CD4-positive, alpha-beta memory T cell (primary cell): ENCODE results near the gene ITGAD. TPM values are rescaled to one million over a fixed set of nuclear protein-coding genes. Genes with fewer than 3 reads are reported as not detected.

Experiments used
- CTCF ChIA-PET: fragments of 350-600 bp; sonication (Branson Sonifier 250); formaldehyde crosslinking; loops from one replicate; lab custom pipeline; 2021; ENCODE audit warnings: inconsistent platforms; ENCODE audit not compliant: partially characterized antibody; lab: Charles Lee
- POLR2A ChIA-PET: fragments of 350-600 bp; sonication (Branson Sonifier 250); formaldehyde crosslinking; loops from one replicate; lab custom pipeline; 2021; ENCODE audit not compliant: partially characterized antibody; lab: Charles Lee
- DNase-seq, 5 donors: peaks; one replicate each; pipeline versions ENCODE4 v3.0.0 to v3.0.0-alpha.2; 2020 to 2022; ENCODE audit warnings: mixed read lengths in 1 of 5
- H3K27ac ChIP-seq: one replicate; pipeline ENCODE4 v1.7.0; 2013; ENCODE audit warnings: low read depth, low read length
- H3K27me3 ChIP-seq: 2 replicates; pipeline ENCODE4 v1.7.0; 2013; ENCODE audit warnings: mild to moderate bottlenecking, low read length, moderate library complexity; ENCODE audit not compliant: insufficient read depth
- H3K36me3 ChIP-seq: 2 replicates; pipeline ENCODE4 v1.7.0; 2013; ENCODE audit warnings: mild to moderate bottlenecking, low read length, moderate library complexity; ENCODE audit not compliant: insufficient read depth
- H3K4me1 ChIP-seq: 2 replicates; pipeline ENCODE4 v1.7.0; 2013; ENCODE audit warnings: mild to moderate bottlenecking, low read length, moderate library complexity; ENCODE audit not compliant: insufficient read depth
- H3K4me3 ChIP-seq, 2 donors: one replicate each; pipeline ENCODE4 v1.7.0; 2013; ENCODE audit warnings: low read length in 2 of 2, mild to moderate bottlenecking in 1 of 2
- H3K9me3 ChIP-seq, 2 donors: one replicate each; pipeline ENCODE4 v1.7.0; 2013; ENCODE audit warnings: low read length in 2 of 2, control low read depth in 1 of 2; ENCODE audit not compliant: control insufficient read depth in 1 of 2
- H3K27ac Mint-ChIP-seq, 7 donors: one replicate each; pipeline ENCODE4 v1.8.0; 2020 to 2021; ENCODE audit warnings: mixed read lengths in 7 of 7, mild to moderate bottlenecking in 6 of 7, inconsistent platforms in 3 of 7, moderate library complexity in 3 of 7
- H3K27me3 Mint-ChIP-seq, 2 donors: one replicate each; pipeline ENCODE4 v1.8.0; 2020 to 2021; ENCODE audit warnings: mixed read lengths in 2 of 2
- H3K36me3 Mint-ChIP-seq, 2 donors: one replicate each; pipeline ENCODE4 v1.8.0; 2020 to 2021; ENCODE audit warnings: mixed read lengths in 2 of 2, inconsistent platforms in 1 of 2, mild to moderate bottlenecking in 1 of 2
- H3K4me1 Mint-ChIP-seq, 4 donors: one replicate each; pipeline ENCODE4 v1.8.0; 2020 to 2021; ENCODE audit warnings: mixed read lengths in 4 of 4, mild to moderate bottlenecking in 1 of 4
- H3K4me3 Mint-ChIP-seq, 8 donors: one replicate each; pipeline ENCODE4 v1.8.0; 2020 to 2021; ENCODE audit warnings: mixed read lengths in 8 of 8, mild to moderate bottlenecking in 7 of 8, moderate library complexity in 6 of 8, inconsistent platforms in 3 of 8
- H3K9me3 Mint-ChIP-seq, 8 donors: one replicate each; pipeline ENCODE4 v1.8.0; 2020 to 2021; ENCODE audit warnings: mixed read lengths in 8 of 8, mild to moderate bottlenecking in 5 of 8, inconsistent platforms in 3 of 8, moderate library complexity in 1 of 8
- intact Hi-C: fragments of 100-400 bp; cut with micrococcal nuclease; formaldehyde crosslinking; loops from one replicate; pipeline ENCODE4 v1.15.1; 2023
- polyA plus RNA-seq, 2 donors: library from polyadenylated mRNA; unstranded; fragments of 300-500 nt; fragmentation: Illumina TruSeq; gene quantifications; one replicate each; pipeline ENCODE4 v1.2.3, GENCODE V29; 2021
- total RNA-seq, 2 experiments: library from RNA; stranded (reverse); gene quantifications; one replicate each; pipeline ENCODE4 v1.2.3, GENCODE V29; 2021

Gene ITGAD
- total and polyA plus RNA-seq, 4 experiments from 2014 or later, result 0.07 TPM; not detected in 3

DNA sequence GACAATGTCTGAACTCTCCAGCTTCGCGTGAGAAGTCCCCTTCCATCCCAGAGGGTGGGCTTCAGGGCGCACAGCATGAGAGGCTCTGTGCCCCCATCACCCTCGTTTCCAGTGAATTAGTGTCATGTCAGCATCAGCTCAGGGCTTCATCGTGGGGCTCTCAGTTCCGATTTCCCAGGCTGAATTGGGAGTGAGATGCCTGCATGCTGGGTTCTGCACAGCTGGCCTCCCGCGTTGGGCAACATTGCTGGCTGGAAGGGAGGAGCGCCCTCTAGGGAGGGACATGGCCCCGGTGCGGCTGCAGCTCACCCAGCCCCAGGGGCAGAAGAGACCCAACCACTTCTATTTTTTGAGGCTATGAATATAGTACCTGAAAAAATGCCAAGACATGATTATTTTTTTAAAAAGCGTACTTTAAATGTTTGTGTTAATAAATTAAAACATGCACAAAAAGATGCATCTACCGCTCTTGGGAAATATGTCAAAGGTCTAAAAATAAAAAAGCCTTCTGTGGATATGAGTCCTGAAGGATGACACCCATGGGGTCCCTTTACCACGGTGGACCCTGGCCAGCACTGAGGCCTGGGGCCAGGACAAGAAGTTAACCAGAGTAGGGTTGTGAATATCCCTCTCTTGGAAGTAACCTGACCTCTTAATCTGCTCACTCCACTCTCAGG lies 10.5 kb upstream of the ITGAD start:
- DNase-seq, result peak in 4 of 5 donors; percentile 16 to 44 (median 42)

DNA sequence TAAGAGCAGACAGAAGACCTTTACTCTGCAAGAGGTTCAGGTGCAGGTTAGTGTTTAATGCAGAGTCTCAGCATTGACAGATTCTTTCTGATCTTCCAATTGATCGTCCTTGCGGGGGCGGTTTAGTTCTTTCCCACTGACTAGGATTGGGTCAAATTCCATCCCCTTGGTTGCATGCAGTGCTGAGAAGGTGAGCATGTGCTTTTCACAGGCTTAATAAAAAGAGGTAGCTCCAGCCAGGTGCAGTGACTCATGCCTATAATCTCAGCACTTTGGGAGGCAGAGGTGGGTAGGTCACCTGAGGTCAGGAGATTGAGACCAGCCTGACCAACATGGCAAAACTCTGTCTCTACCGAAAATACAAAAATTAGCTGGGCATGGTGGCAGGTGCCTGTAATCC lies 7.5 kb upstream of the ITGAD start:
- no peak overlapping the region for H3K4me3 Mint-ChIP-seq
- H3K9me3 ChIP-seq, result no peaks in the 10 kb centered on the region
- H3K4me1 ChIP-seq, result no peaks in the 10 kb centered on the region
- peaks cover 0 to 10% (median 8%) of the 10 kb centered on the region in 4 donors for H3K4me1 Mint-ChIP-seq
- peaks cover 0 to 2% (median 0%) of the 10 kb centered on the region in 8 donors for H3K9me3 Mint-ChIP-seq
- no peak for DNase-seq
- no peak overlapping the region for H3K27ac Mint-ChIP-seq
- POLR2A ChIA-PET, result no interaction called here
- H3K36me3 Mint-ChIP-seq, result no peaks in the 10 kb centered on the region
- peaks cover 8 to 20% of the 10 kb centered on the region in 2 donors for H3K27me3 Mint-ChIP-seq
- H3K4me3 ChIP-seq, result no peak overlapping the region
- H3K36me3 ChIP-seq, result no peaks in the 10 kb centered on the region
- CTCF ChIA-PET, result no interaction called here
- intact Hi-C loops, result no loop called here
- no peak overlapping the region for H3K27ac ChIP-seq
- H3K27me3 ChIP-seq, result no peaks in the 10 kb centered on the region

More for the DNA sequence above, 10.5 kb upstream of the ITGAD start:
- Histone ChIP-seq H3K27me3 (no peaks in the 10 kb centered on the region), H3K9me3 (no peaks in the 10 kb centered on the region), H3K4me3 (no peak overlapping the region), H3K36me3 (no peaks in the 10 kb centered on the region), H3K4me1 (no peaks in the 10 kb centered on the region), H3K27ac (no peak overlapping the region)
- POLR2A ChIA-PET, result interaction anchor here (0.5 kb wide), 1 partner anchor 144 kb away, joined by 3 read pairs; no protein-coding TSS in a partner anchor
- Mint-ChIP-seq H3K4me1 (peaks cover 0 to 10% (median 8%) of the 10 kb centered on the region in 4 donors), H3K4me3 (no peak overlapping the region), H3K27ac (no peak overlapping the region), H3K36me3 (no peaks in the 10 kb centered on the region), H3K9me3 (no peaks in the 10 kb centered on the region), H3K27me3 (peaks cover 6 to 13% of the 10 kb centered on the region in 2 donors)
- CTCF ChIA-PET, result interaction anchor here (0.6 to 1.5 kb wide), 7 partner anchors 9 to 397 kb away, joined by 3 to 6 read pairs (median 3); partner anchors contain the start of gene PYCARD
- intact Hi-C loops, result no loop called here

DNA sequence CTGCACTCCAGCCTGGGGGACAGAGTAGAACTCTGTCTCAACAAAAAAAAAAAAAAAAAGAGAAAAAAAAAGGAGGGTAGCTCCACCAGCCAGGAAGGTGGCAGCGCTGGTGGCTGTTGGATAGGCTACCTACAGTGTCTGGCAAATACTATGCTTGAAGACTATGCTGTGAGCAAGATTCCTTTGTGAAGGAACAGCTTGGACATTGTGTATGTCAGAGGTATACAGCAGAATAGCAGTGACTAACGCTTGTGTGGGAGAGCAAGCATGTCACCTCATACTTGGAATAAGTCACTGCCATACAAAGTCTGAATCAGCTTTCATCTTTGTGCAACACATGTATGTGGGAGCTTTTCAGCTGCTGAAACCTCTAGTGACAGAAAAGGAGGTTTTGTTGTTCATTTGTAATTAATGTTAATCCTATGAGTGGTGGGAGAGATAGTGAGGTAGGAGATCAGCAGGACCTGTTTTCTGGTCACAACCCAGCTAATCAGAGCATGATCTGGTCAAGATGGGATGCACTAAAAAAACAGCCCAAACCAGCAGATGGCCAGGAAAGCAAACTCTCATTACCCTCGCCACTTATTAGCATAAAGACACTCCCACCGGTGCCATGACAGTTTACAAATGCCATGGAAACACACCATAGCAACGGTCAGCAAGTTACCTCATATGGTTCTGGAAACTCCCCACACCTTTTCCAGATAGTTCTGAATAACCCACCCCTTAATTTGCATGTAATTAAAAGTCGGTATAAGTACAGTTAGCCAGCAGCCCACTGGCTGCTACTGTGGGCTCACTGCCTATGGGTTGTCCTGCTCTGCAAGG lies 6.8 kb upstream of the ITGAD start:
- Mint-ChIP-seq H3K27ac (peak overlapping the region in 1 of 7 donors; percentile 33), H3K36me3 (no peaks in the 10 kb centered on the region), H3K27me3 (peaks cover 8 to 20% of the 10 kb centered on the region in 2 donors), H3K9me3 (peaks cover 0 to 2% (median 0%) of the 10 kb centered on the region in 8 donors), H3K4me3 (no peak overlapping the region), H3K4me1 (peaks cover 0 to 10% (median 8%) of the 10 kb centered on the region in 4 donors)
- H3K4me3 ChIP-seq, result no peak overlapping the region
- POLR2A ChIA-PET, result no interaction called here
- CTCF ChIA-PET, result interaction anchor here (0.6 kb wide), 1 partner anchor 409 kb away, joined by 3 read pairs; no protein-coding TSS in a partner anchor
- DNase-seq, result peak in 3 of 5 donors; percentile 6 to 66 (median 21)
- no peak overlapping the region for H3K27ac ChIP-seq
- H3K9me3 ChIP-seq, result no peaks in the 10 kb centered on the region
- no peaks in the 10 kb centered on the region for H3K4me1 ChIP-seq
- intact Hi-C loops, result no loop called here
- no peaks in the 10 kb centered on the region for H3K27me3 ChIP-seq
- H3K36me3 ChIP-seq, result no peaks in the 10 kb centered on the region

DNA sequence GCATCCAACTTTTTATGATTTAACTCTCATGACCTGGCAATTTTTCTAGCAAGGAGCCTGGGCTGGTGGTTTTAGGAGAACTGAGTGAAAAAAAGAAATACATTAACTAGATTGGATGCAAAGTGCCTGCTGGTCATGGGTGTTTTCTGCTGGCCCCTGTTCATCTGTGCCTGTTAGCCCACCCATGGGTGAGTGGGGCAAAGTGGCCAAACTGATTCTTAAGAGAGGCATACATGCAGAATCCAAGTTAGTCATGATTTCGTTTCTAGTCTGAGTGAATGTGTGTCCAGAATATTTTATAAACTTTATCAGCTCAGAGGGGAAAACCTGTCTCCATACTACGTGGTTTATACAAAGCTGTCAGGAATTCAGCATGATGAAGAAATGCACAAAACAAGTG lies 4.6 kb upstream of the ITGAD start:
- Histone ChIP-seq H3K4me1 (no peaks in the 10 kb centered on the region), H3K36me3 (no peaks in the 10 kb centered on the region), H3K4me3 (no peak overlapping the region), H3K9me3 (no peaks in the 10 kb centered on the region), H3K27ac (no peak overlapping the region), H3K27me3 (no peaks in the 10 kb centered on the region)
- Mint-ChIP-seq H3K9me3 (peaks cover 0 to 2% (median 0%) of the 10 kb centered on the region in 8 donors), H3K27ac (no peak overlapping the region), H3K27me3 (peaks cover 10 to 13% of the 10 kb centered on the region in 2 donors), H3K4me1 (peaks cover 0 to 10% (median 7%) of the 10 kb centered on the region in 4 donors), H3K4me3 (no peak overlapping the region), H3K36me3 (no peaks in the 10 kb centered on the region)
- intact Hi-C loops, result no loop called here
- CTCF ChIA-PET, result no interaction called here
- POLR2A ChIA-PET, result no interaction called here
- no peak for DNase-seq

DNA sequence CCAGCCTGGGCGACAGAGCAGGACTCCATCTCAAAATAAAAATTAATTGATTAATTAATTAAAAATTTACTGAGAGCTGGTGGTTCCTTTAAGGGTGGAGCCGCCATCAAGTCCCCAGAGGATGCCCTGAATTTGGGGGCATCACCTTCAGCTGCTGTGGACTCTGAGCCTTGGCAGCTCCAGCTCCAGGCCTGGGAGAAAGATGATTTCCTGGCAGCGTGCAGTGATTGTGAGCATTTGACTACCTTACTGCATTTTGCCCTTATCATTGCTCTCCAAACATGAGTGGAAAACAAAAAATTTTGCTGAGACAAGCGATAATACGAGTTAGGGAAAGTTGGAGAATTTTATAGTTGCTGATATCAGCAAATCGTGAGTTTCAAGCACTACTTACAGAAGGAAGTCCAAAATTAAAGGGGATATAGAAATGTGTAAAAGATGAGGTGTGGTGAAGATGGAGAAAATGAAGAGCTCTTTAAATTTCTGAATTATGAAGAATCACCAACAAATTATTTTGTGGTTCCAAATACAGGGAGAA lies 2.6 kb upstream of the ITGAD start:
- peaks cover 0 to 2% (median 0%) of the 10 kb centered on the region in 8 donors for H3K9me3 Mint-ChIP-seq
- Histone ChIP-seq H3K4me3 (no peak overlapping the region), H3K9me3 (no peaks in the 10 kb centered on the region), H3K4me1 (no peaks in the 10 kb centered on the region), H3K27ac (no peak overlapping the region), H3K36me3 (no peaks in the 10 kb centered on the region), H3K27me3 (no peaks in the 10 kb centered on the region)
- CTCF ChIA-PET, result interaction anchor here (0.6 kb wide), 1 partner anchor 561 kb away, joined by 3 read pairs; no protein-coding TSS in a partner anchor
- POLR2A ChIA-PET, result no interaction called here
- intact Hi-C loops, result no loop called here
- peak overlapping the region in 1 of 7 donors; percentile 25 for H3K27ac Mint-ChIP-seq
- no peak for DNase-seq
- no peak overlapping the region for H3K4me3 Mint-ChIP-seq
- peaks cover 7 to 11% of the 10 kb centered on the region in 2 donors for H3K27me3 Mint-ChIP-seq
- peaks cover 0 to 10% (median 7%) of the 10 kb centered on the region in 4 donors for H3K4me1 Mint-ChIP-seq
- no peaks in the 10 kb centered on the region for H3K36me3 Mint-ChIP-seq

DNA sequence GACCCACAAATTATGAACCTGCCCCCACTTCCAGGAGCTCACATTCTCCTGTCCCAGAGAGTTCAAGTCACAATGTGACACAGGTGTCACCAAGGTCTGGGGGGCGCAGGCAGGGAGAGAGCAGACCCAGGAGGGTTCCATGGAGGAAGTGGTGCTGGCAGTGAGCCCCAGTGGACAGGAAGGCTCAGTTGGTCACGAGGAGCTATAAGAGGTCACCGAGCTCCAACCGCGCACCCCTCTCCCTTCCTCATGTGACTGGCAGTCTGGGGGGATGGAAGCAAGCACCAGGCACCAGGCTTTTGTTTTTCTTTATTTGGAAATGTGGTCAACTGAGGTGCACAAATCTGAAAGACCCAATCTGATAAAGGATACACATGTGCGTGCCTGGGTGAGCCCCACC lies 2.5 kb downstream of the ITGAD start:
- no peak overlapping the region for H3K4me3 Mint-ChIP-seq
- Histone ChIP-seq H3K9me3 (no peaks in the 10 kb centered on the region), H3K4me3 (no peak overlapping the region), H3K27ac (no peak overlapping the region), H3K27me3 (no peaks in the 10 kb centered on the region), H3K36me3 (no peaks in the 10 kb centered on the region), H3K4me1 (no peaks in the 10 kb centered on the region)
- H3K4me1 Mint-ChIP-seq, result peaks cover 3 to 15% (median 8%) of the 10 kb centered on the region in 4 donors
- ChIA-PET CTCF (no interaction called here), POLR2A (no interaction called here)
- peaks cover 0 to 6% of the 10 kb centered on the region in 2 donors for H3K27me3 Mint-ChIP-seq
- H3K9me3 Mint-ChIP-seq, result peaks cover 0 to 18% (median 9%) of the 10 kb centered on the region in 8 donors
- no peak for DNase-seq
- no peak overlapping the region for H3K27ac Mint-ChIP-seq
- peaks cover 0 to 5% of the 10 kb centered on the region in 2 donors for H3K36me3 Mint-ChIP-seq
- intact Hi-C loops, result no loop called here
